ENCODE data around the gene RMND5B.

The RMND5B gene

GRCh38 chr5:178136990-178137389 is 6.2 kb downstream of the RMND5B start:
- no peak overlapping the region for H3K9ac ChIP-seq (ENCODE audit: insufficient read length)
- no peak overlapping the region for H3K27ac ChIP-seq
- no peak for DNase-seq (ENCODE audit: low read depth, low spot score)
- H3K4me3 ChIP-seq: no peak overlapping the region
- TF ChIP-seq EZH2 (IDR thresholded peaks at IDR 0.05) (no peak), POLR2AphosphoS5 (IDR thresholded peaks at IDR 0.05; ENCODE audit: borderline replicate concordance, low read depth, low read length) (no peak), FOXP2 (optimal IDR thresholded peaks at IDR 0.05; ENCODE audit: control extremely low read depth, extremely low read length, insufficient read depth) (no peak)
- peaks cover 31% of the 10 kb centered on the region; the same call in 1 of the 2 replicates for H3K36me3 ChIP-seq (ENCODE audit: insufficient read depth, low read length)
- no peaks in the 10 kb centered on the region for H3K9me3 ChIP-seq (ENCODE audit: low read depth, low read length)

GRCh38 chr5:178137991-178138390 is 7.2 kb downstream of the RMND5B start:
- Histone ChIP-seq H3K9ac (ENCODE audit: insufficient read length) (no peak overlapping the region), H3K4me3 (no peak overlapping the region), H3K36me3 (ENCODE audit: insufficient read depth, low read length) (peaks cover 41% of the 10 kb centered on the region), H3K9me3 (ENCODE audit: low read depth, low read length) (no peaks in the 10 kb centered on the region), H3K27ac (no peak overlapping the region)
- TF ChIP-seq EZH2 (IDR thresholded peaks at IDR 0.05): no peak
- no peak for TF ChIP-seq FOXP2 (optimal IDR thresholded peaks at IDR 0.05; ENCODE audit: control extremely low read depth, extremely low read length, insufficient read depth)
- TF ChIP-seq POLR2AphosphoS5 (IDR thresholded peaks at IDR 0.05; ENCODE audit: borderline replicate concordance, low read depth, low read length): no peak
- DNase-seq (ENCODE audit: low read depth, low spot score): no peak

- Histone ChIP-seq H3K9me3 (ENCODE audit: low read depth, low read length) (no peaks in the 10 kb centered on the region), H3K4me3 (no peak overlapping the region), H3K27ac (no peak overlapping the region), H3K36me3 (ENCODE audit: insufficient read depth, low read length) (peaks cover 47% of the 10 kb centered on the region), H3K9ac (ENCODE audit: insufficient read length) (no peak overlapping the region)
- DNase-seq (ENCODE audit: low read depth, low spot score): no peak
- TF ChIP-seq POLR2AphosphoS5 (IDR thresholded peaks at IDR 0.05; ENCODE audit: borderline replicate concordance, low read depth, low read length) (no peak), EZH2 (IDR thresholded peaks at IDR 0.05) (no peak), FOXP2 (optimal IDR thresholded peaks at IDR 0.05; ENCODE audit: control extremely low read depth, extremely low read length, insufficient read depth) (no peak)
Observed at GRCh38 chr5:178141550-178141949, 10.7 kb downstream of the RMND5B start.

GRCh38 chr5:178142642-178143041 is 11.8 kb downstream of the RMND5B start:
- H3K36me3 ChIP-seq (ENCODE audit: insufficient read depth, low read length): peaks cover 56% of the 10 kb centered on the region
- TF ChIP-seq EZH2 (IDR thresholded peaks at IDR 0.05) (no peak), POLR2AphosphoS5 (IDR thresholded peaks at IDR 0.05; ENCODE audit: borderline replicate concordance, low read depth, low read length) (no peak), FOXP2 (optimal IDR thresholded peaks at IDR 0.05; ENCODE audit: control extremely low read depth, extremely low read length, insufficient read depth) (no peak)

GRCh38 chr5:178143246-178143645 is 12.4 kb downstream of the RMND5B start:
- Histone ChIP-seq H3K9me3 (ENCODE audit: low read depth, low read length) (no peaks in the 10 kb centered on the region), H3K36me3 (ENCODE audit: insufficient read depth, low read length) (peaks cover 56% of the 10 kb centered on the region), H3K27ac (no peak overlapping the region), H3K4me3 (no peak overlapping the region), H3K9ac (ENCODE audit: insufficient read length) (no peak overlapping the region)
- no peak for DNase-seq (ENCODE audit: low read depth, low spot score)
- TF ChIP-seq EZH2 (IDR thresholded peaks at IDR 0.05) (no peak), POLR2AphosphoS5 (IDR thresholded peaks at IDR 0.05; ENCODE audit: borderline replicate concordance, low read depth, low read length) (no peak), FOXP2 (optimal IDR thresholded peaks at IDR 0.05; ENCODE audit: control extremely low read depth, extremely low read length, insufficient read depth) (no peak)

More at GRCh38 chr5:178142642-178143041, 11.8 kb downstream of the RMND5B start:
- Histone ChIP-seq H3K9me3 (ENCODE audit: low read depth, low read length) (no peaks in the 10 kb centered on the region), H3K27ac (no peak overlapping the region), H3K4me3 (no peak overlapping the region), H3K9ac (ENCODE audit: insufficient read length) (no peak overlapping the region)
- no peak for DNase-seq (ENCODE audit: low read depth, low spot score)

- Histone ChIP-seq H3K9ac (ENCODE audit: insufficient read length) (no peak overlapping the region), H3K9me3 (ENCODE audit: low read depth, low read length) (no peaks in the 10 kb centered on the region), H3K27ac (no peak overlapping the region), H3K36me3 (ENCODE audit: insufficient read depth, low read length) (peaks cover 61% of the 10 kb centered on the region), H3K4me3 (no peak overlapping the region)
- DNase-seq (ENCODE audit: low read depth, low spot score): no peak
- no peak for TF ChIP-seq EZH2 (IDR thresholded peaks at IDR 0.05)
- TF ChIP-seq POLR2AphosphoS5 (IDR thresholded peaks at IDR 0.05; ENCODE audit: borderline replicate concordance, low read depth, low read length): no peak
- TF ChIP-seq FOXP2 (optimal IDR thresholded peaks at IDR 0.05; ENCODE audit: control extremely low read depth, extremely low read length, insufficient read depth): no peak
Observed at GRCh38 chr5:178143901-178144300, 13.1 kb downstream of the RMND5B start.

GRCh38 chr5:178145965-178146820 is 15.4 kb downstream of the RMND5B start:
- Histone ChIP-seq H3K36me3 (ENCODE audit: insufficient read depth, low read length) (peaks cover 84% of the 10 kb centered on the region), H3K9me3 (ENCODE audit: low read depth, low read length) (no peaks in the 10 kb centered on the region), H3K27ac (no peak overlapping the region), H3K4me3 (no peak overlapping the region), H3K9ac (ENCODE audit: insufficient read length) (no peak overlapping the region)
- TF ChIP-seq FOXP2 (optimal IDR thresholded peaks at IDR 0.05; ENCODE audit: control extremely low read depth, extremely low read length, insufficient read depth): no peak
- 0 out of 2 replicates have a peak, but pooled peaks have one; percentile 1 for TF ChIP-seq POLR2AphosphoS5 (IDR thresholded peaks at IDR 0.05; ENCODE audit: borderline replicate concordance, low read depth, low read length)
- no peak for DNase-seq (ENCODE audit: low read depth, low spot score)

GRCh38 chr5:178147406-178147805 is 16.6 kb downstream of the RMND5B start:
- no peak overlapping the region for H3K4me3 ChIP-seq
- H3K27ac ChIP-seq: no peak overlapping the region
- no peak overlapping the region for H3K9ac ChIP-seq (ENCODE audit: insufficient read length)
- H3K9me3 ChIP-seq (ENCODE audit: low read depth, low read length): no peaks in the 10 kb centered on the region
- TF ChIP-seq FOXP2 (optimal IDR thresholded peaks at IDR 0.05; ENCODE audit: control extremely low read depth, extremely low read length, insufficient read depth) (no peak), EZH2 (IDR thresholded peaks at IDR 0.05) (no peak), POLR2AphosphoS5 (IDR thresholded peaks at IDR 0.05; ENCODE audit: borderline replicate concordance, low read depth, low read length) (no peak)
- DNase-seq (ENCODE audit: low read depth, low spot score): no peak
- H3K36me3 ChIP-seq (ENCODE audit: insufficient read depth, low read length): peaks cover 86% of the 10 kb centered on the region
